OCI-LY1 (cell line): ENCODE results near the gene ADAMTS17.

ENCODE experiments used
- H2AFZ ChIP-seq: fragments of 200-600 bp; sonication (generic), shearing (Covaris generic); 2 replicates; pipeline ENCODE4 v1.6.0; 2014; ENCODE audit warnings: antibody characterized with exemption, mild to moderate bottlenecking, low read length
- H3F3A ChIP-seq: fragments of 200-600 bp; sonication (generic), shearing (Covaris generic); 2 replicates; pipeline ENCODE4 v1.6.0; 2014; ENCODE audit warnings: mild to moderate bottlenecking, antibody characterized with exemption, low read length, moderate library complexity; ENCODE audit not compliant: insufficient read depth
- H3K27ac ChIP-seq: fragments of 200-600 bp; sonication (generic); 2 replicates; pipeline ENCODE4 v1.5.1; 2014; ENCODE audit warnings: low read length, mixed run types, mild to moderate bottlenecking, low read depth; ENCODE audit not compliant: poor library complexity, severe bottlenecking
- H3K27me3 ChIP-seq: fragments of 200-600 bp; sonication (generic); 2 replicates; pipeline ENCODE4 v1.6.0; 2014; ENCODE audit warnings: antibody characterized with exemption, mild to moderate bottlenecking, low read length, moderate library complexity; ENCODE audit not compliant: insufficient read depth
- H3K36me3 ChIP-seq: fragments of 200-600 bp; sonication (generic); 2 replicates; pipeline ENCODE4 v1.6.1; 2014; ENCODE audit warnings: mild to moderate bottlenecking, antibody characterized with exemption, low read length, moderate library complexity, mixed read lengths; ENCODE audit not compliant: insufficient read depth
- H3K4me1 ChIP-seq: fragments of 200-600 bp; sonication (generic); 2 replicates; pipeline ENCODE4 v1.5.1; 2014; ENCODE audit warnings: mild to moderate bottlenecking, low read length, moderate library complexity; ENCODE audit not compliant: insufficient read depth, severe bottlenecking
- H3K4me2 ChIP-seq: fragments of 200-600 bp; sonication (generic), shearing (Covaris generic); 2 replicates; pipeline ENCODE4 v1.6.1; 2014; ENCODE audit warnings: low read length
- H3K4me3 ChIP-seq: fragments of 200-600 bp; sonication (generic); 2 replicates; pipeline ENCODE4 v1.5.1; 2014; ENCODE audit warnings: low read length, low read depth, mild to moderate bottlenecking, mixed read lengths; ENCODE audit not compliant: poor library complexity, severe bottlenecking
- H3K79me2 ChIP-seq: fragments of 200-600 bp; shearing (Covaris generic); 2 replicates; pipeline ENCODE4 v1.6.1; 2016; ENCODE audit warnings: mixed run types, low read length, mixed read lengths; ENCODE audit not compliant: insufficient read depth
- H3K9ac ChIP-seq: fragments of 200-600 bp; sonication (generic), shearing (Covaris generic); 2 replicates; pipeline ENCODE4 v1.6.1; 2014; ENCODE audit warnings: mild to moderate bottlenecking, low read length, mixed read lengths
- H3K9me2 ChIP-seq: fragments of 200-600 bp; sonication (generic), shearing (Covaris generic); 2 replicates; pipeline ENCODE4 v1.6.1; 2014; ENCODE audit warnings: low read depth, mild to moderate bottlenecking, low read length, mixed read lengths
- H3K9me3 ChIP-seq: fragments of 200-600 bp; shearing (Covaris generic); 2 replicates; pipeline ENCODE4 v1.6.1; 2014; ENCODE audit warnings: low read length, mixed read lengths
- H4K20me1 ChIP-seq: fragments of 200-600 bp; sonication (generic), shearing (Covaris generic); 2 replicates; pipeline ENCODE4 v1.6.0; 2016; ENCODE audit warnings: mild to moderate bottlenecking, low read length; ENCODE audit not compliant: insufficient read depth
- EZH2 ChIP-seq: fragments of 200-600 bp; sonication (generic), shearing (Covaris generic); IDR thresholded peaks from 2 replicates; pipeline ENCODE4 v1.8.0; 2017; ENCODE audit warnings: borderline replicate concordance, mixed run types, mild to moderate bottlenecking, antibody characterized with exemption, low read length, moderate library complexity, mixed read lengths
- TF ChIP-seq, protein P1 (sequence below): fragments of 200-600 bp; sonication (generic), shearing (Covaris generic); IDR thresholded peaks from 2 replicates; pipeline ENCODE4 v1.5.1; 2017; ENCODE audit warnings: mild to moderate bottlenecking, antibody characterized with exemption, low read length, moderate library complexity, mixed read lengths

ADAMTS17 gene

DNA sequence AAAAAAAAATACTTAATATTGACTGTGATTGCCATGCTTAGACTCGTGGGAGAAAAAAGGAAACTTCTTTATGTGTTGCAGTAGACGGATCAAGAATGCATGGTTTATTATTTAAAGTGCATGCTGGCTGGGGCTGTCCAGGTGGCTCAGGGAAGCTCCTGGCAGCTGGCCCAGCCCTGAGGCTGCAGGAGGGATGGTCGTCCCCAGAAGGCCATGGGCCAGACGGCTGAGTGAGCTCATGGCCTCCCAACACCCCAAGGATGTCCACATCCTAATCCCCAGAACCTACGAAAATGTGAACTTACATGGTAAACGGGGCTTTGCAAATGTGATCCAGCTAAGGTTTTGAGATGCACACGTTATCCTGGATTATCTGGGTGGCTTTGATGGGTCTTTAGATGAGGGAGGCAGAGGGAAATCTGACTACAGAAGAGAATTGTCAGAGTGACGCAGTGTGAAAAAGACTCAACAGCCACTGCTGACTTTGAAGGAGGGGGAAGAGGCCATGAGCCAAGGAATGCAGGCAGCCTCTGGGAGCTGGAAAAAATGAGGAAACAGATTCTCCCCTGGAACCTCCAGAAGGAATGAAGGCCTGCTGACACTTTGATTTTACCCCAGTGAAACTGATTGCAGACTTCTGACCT lies 29.8 kb downstream of the ADAMTS17 start:
- Histone ChIP-seq H3K4me3 (no peak overlapping the region), H3K27ac (no peak overlapping the region), H3K79me2 (no peaks in the 10 kb centered on the region), H2AFZ (no peak overlapping the region), H3K36me3 (no peaks in the 10 kb centered on the region), H3K4me2 (no peak overlapping the region), H3K9me3 (no peaks in the 10 kb centered on the region), H3F3A (no peaks in the 10 kb centered on the region), H3K27me3 (0 out of 2 replicates have a peak, but pooled peaks cover 3% of the 10 kb centered on the region), H4K20me1 (no peaks in the 10 kb centered on the region), H3K4me1 (no peaks in the 10 kb centered on the region), H3K9me2 (no peaks in the 10 kb centered on the region), H3K9ac (no peak overlapping the region)
- TF ChIP-seq, protein P1, sequence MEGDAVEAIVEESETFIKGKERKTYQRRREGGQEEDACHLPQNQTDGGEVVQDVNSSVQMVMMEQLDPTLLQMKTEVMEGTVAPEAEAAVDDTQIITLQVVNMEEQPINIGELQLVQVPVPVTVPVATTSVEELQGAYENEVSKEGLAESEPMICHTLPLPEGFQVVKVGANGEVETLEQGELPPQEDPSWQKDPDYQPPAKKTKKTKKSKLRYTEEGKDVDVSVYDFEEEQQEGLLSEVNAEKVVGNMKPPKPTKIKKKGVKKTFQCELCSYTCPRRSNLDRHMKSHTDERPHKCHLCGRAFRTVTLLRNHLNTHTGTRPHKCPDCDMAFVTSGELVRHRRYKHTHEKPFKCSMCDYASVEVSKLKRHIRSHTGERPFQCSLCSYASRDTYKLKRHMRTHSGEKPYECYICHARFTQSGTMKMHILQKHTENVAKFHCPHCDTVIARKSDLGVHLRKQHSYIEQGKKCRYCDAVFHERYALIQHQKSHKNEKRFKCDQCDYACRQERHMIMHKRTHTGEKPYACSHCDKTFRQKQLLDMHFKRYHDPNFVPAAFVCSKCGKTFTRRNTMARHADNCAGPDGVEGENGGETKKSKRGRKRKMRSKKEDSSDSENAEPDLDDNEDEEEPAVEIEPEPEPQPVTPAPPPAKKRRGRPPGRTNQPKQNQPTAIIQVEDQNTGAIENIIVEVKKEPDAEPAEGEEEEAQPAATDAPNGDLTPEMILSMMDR = no peak
- TF ChIP-seq EZH2 = no peak

DNA sequence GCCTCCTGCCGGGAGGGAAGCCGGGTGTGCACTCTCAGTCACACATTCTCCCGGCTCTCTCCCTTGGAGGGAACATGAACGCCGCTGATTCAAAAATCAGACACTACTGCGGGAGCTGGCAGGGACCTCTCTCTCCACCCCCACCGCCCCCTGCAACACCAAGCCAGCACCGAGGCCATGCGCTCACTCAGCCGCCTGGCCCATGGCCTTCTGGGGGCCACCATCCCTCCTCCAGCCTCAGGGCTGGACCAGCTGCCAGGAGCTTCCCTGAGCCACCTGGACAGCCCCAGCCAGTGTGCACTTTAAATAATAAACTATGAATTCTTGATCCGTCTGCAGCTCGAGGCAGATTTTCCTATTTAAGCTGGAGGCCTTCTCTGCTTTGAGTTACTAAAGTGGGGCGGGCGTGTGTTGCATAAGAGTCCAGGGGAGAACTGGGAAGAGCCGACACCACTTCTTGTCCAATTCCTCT lies 30.6 kb downstream of the ADAMTS17 start:
- Histone ChIP-seq H3K27me3 (0 out of 2 replicates have a peak, but pooled peaks cover 3% of the 10 kb centered on the region), H3K27ac (no peak overlapping the region), H3F3A (no peaks in the 10 kb centered on the region), H3K9ac (no peak overlapping the region), H4K20me1 (no peaks in the 10 kb centered on the region), H3K36me3 (no peaks in the 10 kb centered on the region), H3K4me3 (no peak overlapping the region), H3K4me2 (no peak overlapping the region), H3K4me1 (no peaks in the 10 kb centered on the region), H3K79me2 (no peaks in the 10 kb centered on the region), H3K9me3 (no peaks in the 10 kb centered on the region), H2AFZ (no peak overlapping the region), H3K9me2 (no peaks in the 10 kb centered on the region)
- no peak for TF ChIP-seq EZH2
- TF ChIP-seq, protein P1 = no peak

GRCh38 chr15:100310513-100311153 lies 31.1 kb downstream of the ADAMTS17 start:
- Histone ChIP-seq H3K9me2 (no peaks in the 10 kb centered on the region), H3K9ac (no peak overlapping the region), H3K27ac (no peak overlapping the region), H3K27me3 (0 out of 2 replicates have a peak, but pooled peaks cover 3% of the 10 kb centered on the region), H3K4me1 (no peaks in the 10 kb centered on the region), H3K4me2 (no peak overlapping the region), H3K4me3 (no peak overlapping the region), H3K36me3 (no peaks in the 10 kb centered on the region), H4K20me1 (no peaks in the 10 kb centered on the region), H3F3A (no peaks in the 10 kb centered on the region), H3K79me2 (no peaks in the 10 kb centered on the region), H2AFZ (no peak overlapping the region), H3K9me3 (no peaks in the 10 kb centered on the region)
- TF ChIP-seq, protein P1 = no peak
- no peak for TF ChIP-seq EZH2
